ENCODE measurements around the gene GRP.

Gene GRP

GRCh38 chr18:59231114-59231513, 11.2 kb downstream of the GRP start:
- ChIA-PET POLR2A (no interaction called here), CTCF (interaction anchor here (0.6 to 3.6 kb wide), 5 partner anchors 14 to 146 kb away, joined by 3 to 19 read pairs (median 3); no protein-coding TSS in a partner anchor)
- no peak for TF ChIP-seq CTCF (IDR thresholded peaks at IDR 0.05; ENCODE audit: insufficient read depth, low read length, missing control alignments)
- H3K4me3 ChIP-seq (ENCODE audit: low read depth, low read length): no peak overlapping the region
- DNase-seq (ENCODE audit: low read depth, low spot score): no peak

- CTCF ChIA-PET: interaction anchor here (0.6 to 3.6 kb wide), 3 partner anchors 17 to 171 kb away, joined by 3 to 19 read pairs (median 3); no protein-coding TSS in a partner anchor
- DNase-seq (ENCODE audit: low read depth, low spot score): no peak
- no peak for TF ChIP-seq CTCF (IDR thresholded peaks at IDR 0.05; ENCODE audit: insufficient read depth, low read length, missing control alignments)
- POLR2A ChIA-PET: no interaction called here
- H3K4me3 ChIP-seq (ENCODE audit: low read depth, low read length): no peak overlapping the region
These were observed 11.9 kb downstream of the GRP start for GRCh38 chr18:59231877-59232276.

- no peak for TF ChIP-seq CTCF (IDR thresholded peaks at IDR 0.05; ENCODE audit: insufficient read depth, low read length, missing control alignments)
- ChIA-PET POLR2A (no interaction called here), CTCF (interaction anchor here (1.2 kb wide), 1 partner anchor 30 kb away, joined by 3 read pairs; no protein-coding TSS in a partner anchor)
- H3K4me3 ChIP-seq (ENCODE audit: low read depth, low read length): no peak overlapping the region
- DNase-seq (ENCODE audit: low read depth, low spot score): no peak
These were observed 12.5 kb downstream of the GRP start for GRCh38 chr18:59232309-59233016.

GRCh38 chr18:59233017-59233410, 13.1 kb downstream of the GRP start:
- H3K4me3 ChIP-seq (ENCODE audit: low read depth, low read length): no peak overlapping the region
- CTCF ChIA-PET: no interaction called here
- DNase-seq (ENCODE audit: low read depth, low spot score): peak; percentile 56
- no peak for TF ChIP-seq CTCF (IDR thresholded peaks at IDR 0.05; ENCODE audit: insufficient read depth, low read length, missing control alignments)
- POLR2A ChIA-PET: no interaction called here

- CTCF ChIA-PET: interaction anchor here (0.8 to 4.1 kb wide), 5 partner anchors 11 to 165 kb away, joined by 3 to 29 read pairs (median 5); partner anchors contain the start of gene GRP
- POLR2A ChIA-PET: no interaction called here
- H3K4me3 ChIP-seq (ENCODE audit: low read depth, low read length): no peak overlapping the region
- no peak for TF ChIP-seq CTCF (IDR thresholded peaks at IDR 0.05; ENCODE audit: insufficient read depth, low read length, missing control alignments)
- DNase-seq (ENCODE audit: low read depth, low spot score): no peak
These were observed 18.4 kb downstream of the GRP start for GRCh38 chr18:59238385-59238784.

GRCh38 chr18:59239642-59240041, 19.7 kb downstream of the GRP start:
- no peak for DNase-seq (ENCODE audit: low read depth, low spot score)
- no peak overlapping the region for H3K4me3 ChIP-seq (ENCODE audit: low read depth, low read length)
- POLR2A ChIA-PET: no interaction called here
- CTCF ChIA-PET: interaction anchor here (1.4 to 4.1 kb wide), 2 partner anchors 10 to 163 kb away, joined by 4 to 29 read pairs; no protein-coding TSS in a partner anchor
- no peak for TF ChIP-seq CTCF (IDR thresholded peaks at IDR 0.05; ENCODE audit: insufficient read depth, low read length, missing control alignments)

Data from AG04449 (cell line).